NCI-H1092 treated with DMSO at 0.1 percent for 48 hours (cell line): ENCODE results near the gene CCDC154.

Experiments
- DNase-seq: peaks from one replicate; lab custom pipeline; 2025; lab: John Stamatoyannopoulos, UW

Gene CCDC154

GRCh38 chr16:1422076-1422475 lies 22.3 kb downstream of the CCDC154 start:
- DNase-seq: no peak

- DNase-seq: no peak
Measured at GRCh38 chr16:1420111-1420539, 24.2 kb downstream of the CCDC154 start.

GRCh38 chr16:1416521-1416941 lies 27.8 kb downstream of the CCDC154 start:
- no peak for DNase-seq

DNA sequence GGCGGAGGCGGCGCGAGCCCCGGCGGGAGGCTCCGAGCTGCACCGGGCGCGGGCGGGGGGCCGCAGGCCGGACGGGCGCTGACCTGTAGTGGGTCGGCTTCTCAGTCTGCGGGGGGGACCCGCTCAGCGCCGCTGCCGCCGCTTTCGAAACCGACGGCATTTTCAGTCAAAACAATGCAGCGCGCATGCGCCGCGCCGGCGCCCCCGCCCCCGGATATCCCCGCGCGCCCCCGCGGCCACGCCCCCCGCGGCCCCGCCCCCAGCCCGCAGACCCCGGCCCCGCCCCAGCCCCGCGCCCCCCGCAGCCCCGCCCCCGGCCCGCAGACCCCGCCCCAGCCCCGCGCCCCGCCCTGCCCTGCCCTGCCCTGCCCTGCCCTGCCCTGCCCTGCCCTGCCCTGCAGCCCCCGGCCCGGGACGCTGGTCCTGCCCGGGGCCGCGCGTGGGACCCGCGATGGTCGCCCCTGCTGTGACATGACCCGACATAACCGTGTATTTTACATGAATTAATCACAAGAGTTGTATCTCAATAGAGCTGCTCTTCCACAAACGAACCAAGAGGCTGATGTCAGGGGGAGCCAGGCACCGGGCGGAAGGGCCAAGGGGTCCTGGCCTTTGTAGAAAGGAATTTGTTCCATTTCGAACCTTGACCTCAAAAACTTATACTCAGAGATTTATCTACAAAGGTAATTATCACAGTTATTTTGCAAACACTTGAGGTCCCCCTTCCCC lies 29.7 kb downstream of the CCDC154 start, which contains the start of gene UNKL:
Gene UNKL (minus strand): TSS at position 173 of the 729 bp plus-strand sequence. CDS start 13 bp downstream, at position 160.
- peak; percentile 52 for DNase-seq

DNA sequence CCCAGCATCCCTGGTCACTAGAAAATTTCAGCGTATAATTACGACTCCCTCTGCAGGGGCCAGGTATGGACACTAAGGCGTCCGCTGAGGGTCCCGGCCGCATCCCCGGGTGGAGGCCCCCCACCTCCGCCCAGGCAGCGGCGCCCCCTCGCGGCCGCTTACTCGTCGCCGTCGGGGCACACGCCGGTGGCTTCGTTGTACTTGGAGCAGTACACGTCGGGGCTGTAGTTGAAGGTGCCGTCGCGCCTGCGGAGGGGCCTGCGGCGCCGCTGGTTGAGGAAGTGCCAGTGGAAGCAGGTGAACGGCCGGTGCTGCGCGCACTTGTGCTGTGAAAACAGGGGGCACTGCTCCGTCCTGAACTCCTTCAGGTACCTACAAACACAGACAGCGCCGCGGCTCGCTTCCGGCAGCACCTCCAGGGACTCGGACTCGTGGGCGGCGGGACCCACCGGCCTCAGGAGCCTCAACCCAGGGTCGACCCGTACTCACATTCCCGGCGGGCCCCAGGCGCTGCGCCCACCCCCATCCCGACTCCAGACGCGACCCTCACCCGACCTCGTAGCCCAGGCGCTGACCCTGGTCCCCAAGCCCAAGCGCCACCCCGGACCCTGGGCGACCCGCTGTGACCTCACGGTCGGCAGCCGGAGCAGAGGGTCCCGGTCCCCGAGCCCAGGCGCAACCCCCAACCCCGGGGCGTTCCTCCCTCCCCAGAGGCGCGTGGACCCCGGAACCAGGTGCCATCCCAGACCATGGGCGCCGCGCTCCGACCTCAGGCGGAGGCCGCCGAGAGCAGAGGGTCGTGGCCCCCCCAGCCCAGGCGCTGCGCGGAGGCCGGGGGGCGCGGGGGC lies 30.4 kb downstream of the CCDC154 start:
- peak; percentile 35 for DNase-seq

- no peak for DNase-seq
Measured at GRCh38 chr16:1412847-1413246, 31.5 kb downstream of the CCDC154 start.

- DNase-seq: peak; percentile 76
Measured at GRCh38 chr16:1408171-1408837, 36.1 kb downstream of the CCDC154 start.

DNA sequence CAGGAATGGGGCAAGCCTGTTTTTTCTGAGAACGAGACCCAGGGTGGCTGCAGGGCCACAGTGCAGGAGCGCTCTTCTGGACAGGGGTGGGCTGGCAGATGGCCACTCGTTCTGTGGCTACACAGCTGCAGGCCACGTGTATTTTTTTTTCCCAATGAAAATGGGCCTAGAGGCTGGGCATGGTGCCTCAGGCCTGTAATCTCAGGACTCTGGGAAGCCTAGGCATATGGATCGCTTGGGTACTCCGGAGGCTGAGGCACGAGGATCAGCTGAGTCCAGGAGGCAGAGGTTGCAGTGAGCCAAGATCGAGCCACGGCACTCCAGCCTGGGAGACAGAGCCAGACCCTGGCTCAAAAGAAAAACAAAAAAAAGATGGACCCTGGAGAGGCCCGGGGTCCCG lies 36.6 kb downstream of the CCDC154 start:
- no peak for DNase-seq

- no peak for DNase-seq
Measured at GRCh38 chr16:1403733-1404132, 40.6 kb downstream of the CCDC154 start.

GRCh38 chr16:1403036-1403435 lies 41.3 kb downstream of the CCDC154 start:
- DNase-seq: no peak

GRCh38 chr16:1401758-1402154 lies 42.6 kb downstream of the CCDC154 start:
- no peak for DNase-seq

DNA sequence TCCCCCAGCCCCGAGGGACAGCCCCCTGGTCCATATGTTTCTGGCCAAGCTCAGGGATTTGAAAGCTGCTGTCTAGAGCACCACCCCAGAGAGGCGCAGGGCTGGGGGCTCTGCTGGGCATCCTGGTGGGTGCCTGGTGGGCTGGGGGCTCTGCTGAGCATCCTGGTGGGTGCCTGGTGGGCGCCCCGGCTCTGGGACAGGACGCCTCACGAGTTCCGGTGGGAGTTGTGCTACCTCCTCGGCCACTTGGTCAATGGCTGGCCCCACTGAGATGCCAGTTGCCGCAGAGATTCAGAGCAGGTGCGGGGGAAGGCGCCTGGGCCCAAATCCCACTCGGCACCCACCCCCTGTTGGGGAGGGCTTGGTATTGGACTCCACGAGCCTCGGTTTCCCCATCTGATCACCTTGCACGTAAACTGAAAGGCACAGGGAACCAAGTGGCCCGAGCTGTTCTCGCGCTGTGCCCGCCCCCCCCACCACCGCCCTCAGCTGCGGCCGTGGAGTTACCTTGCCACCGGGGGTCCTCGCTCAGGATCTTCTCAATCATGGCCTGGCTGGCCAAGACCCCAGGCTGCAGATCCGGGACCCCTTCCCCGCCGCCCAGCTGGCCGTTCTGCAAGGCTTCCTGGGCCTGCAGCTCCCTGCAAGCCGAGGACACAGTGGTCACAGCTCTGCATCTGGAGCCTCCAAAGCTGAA lies 43.1 kb downstream of the CCDC154 start:
- no peak for DNase-seq

GRCh38 chr16:1398826-1399581 lies 45.4 kb downstream of the CCDC154 start:
- DNase-seq: no peak

DNA sequence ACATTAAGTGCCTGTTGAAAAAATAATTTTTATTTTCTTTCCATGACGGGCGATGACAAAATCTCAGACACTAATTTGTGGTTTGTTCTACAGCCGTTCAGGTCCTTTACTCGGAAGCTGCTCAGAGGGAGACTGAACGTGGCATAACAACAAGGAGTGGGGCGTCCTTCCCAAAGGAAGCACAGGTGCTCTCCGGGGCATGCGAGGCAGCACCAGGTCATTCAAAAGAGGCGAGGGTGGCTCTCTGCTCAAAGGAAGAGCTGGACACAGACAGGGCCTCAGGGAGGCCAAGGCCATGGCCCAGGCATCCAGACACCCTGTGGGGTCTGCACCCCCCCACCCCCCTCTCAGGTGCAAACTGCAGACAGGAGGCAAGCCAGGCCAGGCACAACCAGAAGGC lies 46.0 kb downstream of the CCDC154 start:
- DNase-seq: no peak

DNA sequence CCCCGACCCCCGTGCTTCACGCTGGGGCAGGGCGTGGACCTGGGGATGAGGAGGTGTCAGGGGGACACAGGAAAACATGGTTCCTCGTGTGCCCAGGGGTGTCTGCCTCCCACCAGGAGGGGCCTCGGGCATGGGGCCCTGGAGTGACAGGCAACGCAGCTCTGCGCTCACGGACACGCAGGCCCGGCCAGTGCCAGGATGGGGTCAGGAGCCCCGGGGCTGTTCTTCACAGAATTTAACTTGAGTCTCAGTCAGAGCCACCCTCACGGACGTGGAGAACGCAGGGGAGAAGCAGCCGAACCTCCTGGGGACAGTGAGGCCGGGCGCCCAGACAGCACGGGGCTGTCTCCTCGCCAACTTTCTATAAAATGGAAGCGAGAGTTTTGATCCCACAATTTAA lies 46.6 kb downstream of the CCDC154 start:
- no peak for DNase-seq

DNA sequence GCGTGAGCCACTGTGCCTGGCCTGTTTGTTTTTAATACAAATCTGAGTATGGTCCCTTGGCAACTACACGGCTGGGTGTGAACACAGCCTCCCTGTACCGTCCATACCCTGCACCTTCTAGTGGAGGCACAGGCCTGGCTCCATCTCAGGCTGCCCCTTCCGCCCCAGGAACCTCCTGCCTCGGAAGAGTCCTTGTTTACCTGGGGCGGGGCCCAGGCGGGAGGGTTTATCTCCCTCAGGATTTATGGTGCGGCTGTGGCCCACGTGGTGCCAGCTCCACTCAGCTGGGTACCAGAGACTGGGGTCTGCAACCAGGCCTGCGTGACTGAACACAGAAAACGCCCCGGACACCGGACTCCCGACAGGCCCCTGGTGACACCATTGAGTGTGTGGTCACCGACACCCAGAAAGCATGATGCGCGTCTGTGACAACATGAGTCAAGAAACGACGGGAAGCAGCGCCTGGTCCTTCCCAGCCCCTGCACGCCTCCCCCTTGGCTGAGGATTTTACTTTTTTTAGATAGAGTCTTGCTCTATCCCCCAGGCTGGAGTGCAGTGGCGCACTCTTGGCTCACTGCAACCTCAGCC lies 48.8 kb downstream of the CCDC154 start:
- DNase-seq: no peak

- DNase-seq: no peak
Measured at GRCh38 chr16:1394367-1394951, 49.9 kb downstream of the CCDC154 start.

DNA sequence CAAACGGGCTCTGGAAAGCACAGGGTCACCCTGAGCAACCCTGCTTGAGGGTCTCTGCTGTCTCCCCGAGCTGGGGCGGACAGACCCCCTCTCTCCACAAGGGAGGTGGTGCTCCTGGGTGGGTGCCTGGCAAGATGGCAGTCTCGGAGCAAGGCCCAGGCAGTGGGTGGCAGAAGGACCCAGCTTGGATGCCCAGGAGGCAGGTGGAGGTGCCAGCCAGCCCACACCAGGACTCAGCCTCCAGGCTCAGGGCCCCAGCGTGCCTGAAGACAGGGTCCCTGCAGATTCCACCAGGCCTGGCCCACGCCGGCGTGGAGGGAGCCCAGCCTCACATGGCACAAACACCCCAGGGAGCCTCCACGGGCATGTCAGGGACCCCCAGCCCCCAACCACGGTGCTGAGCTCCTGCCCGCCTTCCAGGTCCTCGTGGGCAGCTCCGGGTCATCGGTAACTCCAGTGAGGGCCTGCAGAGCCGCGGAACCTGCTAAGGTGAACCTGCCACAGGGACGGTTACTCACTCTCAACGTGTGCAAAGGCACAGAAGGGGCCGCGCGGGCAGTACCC lies 50.7 kb downstream of the CCDC154 start:
- no peak for DNase-seq

DNA sequence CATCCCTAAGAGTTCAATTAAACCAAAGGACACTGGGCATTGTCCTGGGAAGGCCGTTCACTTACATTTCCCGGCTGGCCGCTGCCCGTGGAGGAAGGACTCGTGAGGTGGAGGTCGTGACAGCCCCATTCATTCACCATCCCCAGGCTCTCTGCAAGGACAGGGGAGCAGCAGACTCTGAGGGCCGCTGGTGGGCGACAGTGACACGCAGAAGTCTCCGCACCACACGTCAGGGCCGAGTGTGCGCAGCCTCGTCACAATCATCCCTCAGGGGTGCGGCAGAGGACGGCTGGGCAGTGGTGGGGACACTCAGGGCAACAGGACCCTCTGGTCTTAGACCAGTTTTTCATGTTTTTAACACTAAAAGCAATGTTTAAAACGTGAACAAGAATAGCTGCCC lies 51.5 kb downstream of the CCDC154 start:
- no peak for DNase-seq

DNA sequence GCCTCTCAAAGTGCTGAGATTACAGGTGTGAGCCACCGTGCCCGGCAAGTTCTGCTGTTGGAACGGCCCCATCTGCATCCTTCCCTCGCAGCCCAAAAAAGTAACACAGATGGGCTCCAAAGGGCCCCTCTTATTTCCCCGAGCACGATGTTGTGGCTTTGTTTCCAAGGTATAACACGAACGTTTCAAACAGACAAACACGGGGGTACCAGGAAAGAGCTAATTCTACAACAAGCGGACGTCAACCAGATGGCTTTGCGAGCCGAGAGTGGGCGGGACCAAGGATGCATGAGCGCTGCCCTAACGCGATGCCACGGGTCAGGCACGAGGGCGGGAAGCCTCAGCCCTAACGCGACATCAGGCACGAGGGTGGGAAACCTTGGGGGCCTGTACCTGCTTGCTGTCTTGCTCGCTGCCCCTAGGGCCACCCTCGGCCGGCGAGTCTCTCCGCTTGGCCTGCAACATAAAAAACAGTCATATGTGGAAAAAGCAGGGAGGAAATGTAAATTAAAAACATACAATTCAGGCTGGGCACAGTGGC lies 54.0 kb downstream of the CCDC154 start:
- no peak for DNase-seq
